ENCODE data around the gene ST8SIA4. TPM values are rescaled to one million over a fixed set of nuclear protein-coding genes. Genes with fewer than 3 reads are reported as not detected.
"Not testable (repeated sequence)": the region's sequence is repeated elsewhere in the genome, so short reads cannot be mapped to it uniquely, and the experiment has no call there.

The ST8SIA4 gene
- polyA plus RNA-seq, 3 donors: 12.4 to 36.4 (median 30.7) TPM

GRCh38 chr5:100788417-100788816 lies 114.7 kb downstream of the ST8SIA4 start:
- no peaks in the 10 kb centered on the region for H3K79me2 ChIP-seq (ENCODE audit: insufficient read depth, low read length)
- no peaks in the 10 kb centered on the region for H3K36me3 ChIP-seq (replicated peaks in 1 of 2; ENCODE audit: control insufficient read depth in 1 of 2, insufficient read depth in 2 of 2, low read length in 2 of 2)
- WGBS (ENCODE audit: insufficient coverage): no CpG with 5 or more reads among the region's 2 CpGs
- peaks cover 0 to 5% (median 0%) of the 10 kb centered on the region in 3 donors for H3K27me3 Mint-ChIP-seq (ENCODE audit: low read depth in 3 of 3)
- no peak for DNase-seq
- no peak overlapping the region for H3K27ac ChIP-seq (ENCODE audit: low read depth in 1 of 2, low read length in 2 of 2)
- H3K27me3 ChIP-seq (ENCODE audit: control insufficient read depth in 2 of 2, insufficient read depth in 2 of 2, low read length in 2 of 2): no peaks in the 10 kb centered on the region
- H3K36me3 Mint-ChIP-seq: peaks cover 0 to 3% of the 10 kb centered on the region in 2 donors
- intact Hi-C loops (cut with micrococcal nuclease): no loop called here
- H3K9me3 ChIP-seq (replicated peaks in 1 of 2; ENCODE audit: control insufficient read depth in 1 of 2, insufficient read depth in 1 of 2, low read length in 2 of 2): peaks cover under 1 to 8% of the 10 kb centered on the region in 2 donors
- no peak overlapping the region for H3K9ac ChIP-seq (ENCODE audit: insufficient read depth, low read length, poor library complexity, severe bottlenecking)
- no peak overlapping the region for H3K4me3 ChIP-seq (replicated peaks in 1 of 3; ENCODE audit: low read depth in 2 of 3, low read length in 3 of 3)
- no peaks in the 10 kb centered on the region for H4K20me1 ChIP-seq (ENCODE audit: insufficient read depth, low read length)
- TF ChIP-seq, protein P1, sequence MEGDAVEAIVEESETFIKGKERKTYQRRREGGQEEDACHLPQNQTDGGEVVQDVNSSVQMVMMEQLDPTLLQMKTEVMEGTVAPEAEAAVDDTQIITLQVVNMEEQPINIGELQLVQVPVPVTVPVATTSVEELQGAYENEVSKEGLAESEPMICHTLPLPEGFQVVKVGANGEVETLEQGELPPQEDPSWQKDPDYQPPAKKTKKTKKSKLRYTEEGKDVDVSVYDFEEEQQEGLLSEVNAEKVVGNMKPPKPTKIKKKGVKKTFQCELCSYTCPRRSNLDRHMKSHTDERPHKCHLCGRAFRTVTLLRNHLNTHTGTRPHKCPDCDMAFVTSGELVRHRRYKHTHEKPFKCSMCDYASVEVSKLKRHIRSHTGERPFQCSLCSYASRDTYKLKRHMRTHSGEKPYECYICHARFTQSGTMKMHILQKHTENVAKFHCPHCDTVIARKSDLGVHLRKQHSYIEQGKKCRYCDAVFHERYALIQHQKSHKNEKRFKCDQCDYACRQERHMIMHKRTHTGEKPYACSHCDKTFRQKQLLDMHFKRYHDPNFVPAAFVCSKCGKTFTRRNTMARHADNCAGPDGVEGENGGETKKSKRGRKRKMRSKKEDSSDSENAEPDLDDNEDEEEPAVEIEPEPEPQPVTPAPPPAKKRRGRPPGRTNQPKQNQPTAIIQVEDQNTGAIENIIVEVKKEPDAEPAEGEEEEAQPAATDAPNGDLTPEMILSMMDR (IDR thresholded peaks at IDR 0.05): no peak
- no peak overlapping the region for H3K4me3 Mint-ChIP-seq
- H3K4me2 ChIP-seq (replicated peaks; ENCODE audit: extremely low read depth, low read length, poor library complexity, severe bottlenecking): no peak overlapping the region
- peaks cover 6 to 17% (median 11%) of the 10 kb centered on the region in 7 donors for H3K9me3 Mint-ChIP-seq
- H3K27ac Mint-ChIP-seq: no peak overlapping the region
- peaks cover 15% of the 10 kb centered on the region for H3K4me1 Mint-ChIP-seq
- H3K4me1 ChIP-seq (ENCODE audit: control insufficient read depth in 1 of 2, insufficient read depth in 2 of 2, low read length in 2 of 2): peaks cover 10 to 12% of the 10 kb centered on the region in 2 donors
- H2AFZ ChIP-seq (ENCODE audit: insufficient read depth, low read depth, low read length, poor library complexity, severe bottlenecking): peak overlapping the region; percentile 5

DNA sequence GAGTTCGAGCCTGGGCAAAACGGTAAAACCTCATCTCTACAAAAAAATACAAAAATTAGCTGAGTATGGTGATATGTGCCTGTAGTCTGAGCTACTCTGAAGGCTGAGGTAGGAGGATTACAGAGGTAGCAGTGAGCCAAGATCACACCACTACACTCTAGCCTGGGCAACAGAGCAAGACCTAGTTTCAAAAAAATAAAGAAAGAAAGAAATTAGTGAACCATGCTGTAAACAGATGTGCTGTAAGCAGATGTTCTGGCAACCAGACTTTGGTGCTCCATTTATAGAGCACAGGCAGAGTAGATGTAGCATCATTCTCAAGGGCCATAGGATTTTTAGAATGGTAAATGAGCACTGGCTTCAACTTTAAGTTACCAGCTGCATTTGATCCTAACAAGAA lies 115.4 kb downstream of the ST8SIA4 start:
- Mint-ChIP-seq H3K4me1 (peaks cover 12% of the 10 kb centered on the region), H3K36me3 (peaks cover 0 to 3% of the 10 kb centered on the region in 2 donors), H3K27ac (no peak overlapping the region), H3K27me3 (ENCODE audit: low read depth in 3 of 3) (peaks cover 0 to 5% (median 0%) of the 10 kb centered on the region in 3 donors), H3K4me3 (no peak overlapping the region), H3K9me3 (peaks cover 6 to 15% (median 9%) of the 10 kb centered on the region in 7 donors)
- Histone ChIP-seq H3K27ac (ENCODE audit: low read depth in 1 of 2, low read length in 2 of 2) (no peak overlapping the region), H3K79me2 (ENCODE audit: insufficient read depth, low read length) (no peaks in the 10 kb centered on the region), H3K4me2 (replicated peaks; ENCODE audit: extremely low read depth, low read length, poor library complexity, severe bottlenecking) (no peak overlapping the region), H3K27me3 (ENCODE audit: control insufficient read depth in 2 of 2, insufficient read depth in 2 of 2, low read length in 2 of 2) (no peaks in the 10 kb centered on the region), H4K20me1 (ENCODE audit: insufficient read depth, low read length) (no peaks in the 10 kb centered on the region), H3K4me3 (replicated peaks in 1 of 3; ENCODE audit: low read depth in 2 of 3, low read length in 3 of 3) (no peak overlapping the region), H3K9me3 (replicated peaks in 1 of 2; ENCODE audit: control insufficient read depth in 1 of 2, insufficient read depth in 1 of 2, low read length in 2 of 2) (peaks cover 0 to 7% of the 10 kb centered on the region in 2 donors), H3K9ac (ENCODE audit: insufficient read depth, low read length, poor library complexity, severe bottlenecking) (no peak overlapping the region), H3K4me1 (ENCODE audit: control insufficient read depth in 1 of 2, insufficient read depth in 2 of 2, low read length in 2 of 2) (peaks cover 10 to 12% of the 10 kb centered on the region in 2 donors), H3K36me3 (replicated peaks in 1 of 2; ENCODE audit: control insufficient read depth in 1 of 2, insufficient read depth in 2 of 2, low read length in 2 of 2) (no peaks in the 10 kb centered on the region), H2AFZ (ENCODE audit: insufficient read depth, low read depth, low read length, poor library complexity, severe bottlenecking) (peak overlapping the region; percentile 5)
- TF ChIP-seq, protein P1 (IDR thresholded peaks at IDR 0.05): no peak
- DNase-seq: no peak
- intact Hi-C loops (cut with micrococcal nuclease): no loop called here
- WGBS (ENCODE audit: insufficient coverage): no CpG with 5 or more reads among the region's 2 CpGs

DNA sequence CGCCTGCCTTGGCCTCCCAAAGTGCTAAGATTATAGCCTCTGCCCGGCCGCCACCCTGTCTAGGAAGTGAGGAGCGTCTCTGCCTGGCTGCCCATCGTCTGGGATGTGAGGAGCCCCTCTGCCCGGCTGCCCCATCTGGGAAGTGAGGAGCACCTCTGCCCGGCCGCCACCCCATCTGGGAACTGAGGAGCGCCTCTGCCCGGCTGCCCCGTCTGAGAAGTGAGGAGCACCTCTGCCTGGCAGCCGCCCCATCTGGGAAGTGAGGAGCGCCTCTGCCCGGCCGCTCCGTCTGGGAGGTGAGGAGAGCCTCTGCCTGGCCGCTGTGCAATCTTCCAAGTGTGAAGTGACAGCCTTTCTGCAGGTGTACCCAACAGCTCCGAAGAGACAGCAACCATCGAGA lies 117.5 kb downstream of the ST8SIA4 start:
- H2AFZ ChIP-seq (ENCODE audit: insufficient read depth, low read depth, low read length, poor library complexity, severe bottlenecking); H3K27me3 Mint-ChIP-seq (ENCODE audit: low read depth in 3 of 3); H3K9ac ChIP-seq (ENCODE audit: insufficient read depth, low read length, poor library complexity, severe bottlenecking); H3K79me2 ChIP-seq (ENCODE audit: insufficient read depth, low read length); H3K4me2 ChIP-seq (replicated peaks; ENCODE audit: extremely low read depth, low read length, poor library complexity, severe bottlenecking); H4K20me1 ChIP-seq (ENCODE audit: insufficient read depth, low read length); H3K4me3 Mint-ChIP-seq; intact Hi-C loops (cut with micrococcal nuclease); H3K27ac ChIP-seq (ENCODE audit: low read depth in 1 of 2, low read length in 2 of 2); DNase-seq; H3K36me3 Mint-ChIP-seq; H3K36me3 ChIP-seq (replicated peaks in 1 of 2; ENCODE audit: control insufficient read depth in 1 of 2, insufficient read depth in 2 of 2, low read length in 2 of 2); H3K9me3 ChIP-seq (replicated peaks in 1 of 2; ENCODE audit: control insufficient read depth in 1 of 2, insufficient read depth in 1 of 2, low read length in 2 of 2); H3K27me3 ChIP-seq (ENCODE audit: control insufficient read depth in 2 of 2, insufficient read depth in 2 of 2, low read length in 2 of 2); H3K4me3 ChIP-seq (replicated peaks in 1 of 3; ENCODE audit: low read depth in 2 of 3, low read length in 3 of 3); H3K27ac Mint-ChIP-seq: not testable (repeated sequence)
- peaks cover 12 to 20% of the 10 kb centered on the region in 2 donors for H3K4me1 ChIP-seq (ENCODE audit: control insufficient read depth in 1 of 2, insufficient read depth in 2 of 2, low read length in 2 of 2)
- Mint-ChIP-seq H3K9me3 (peaks cover 6 to 15% (median 9%) of the 10 kb centered on the region in 7 donors), H3K4me1 (peaks cover 21% of the 10 kb centered on the region)
- WGBS (ENCODE audit: insufficient coverage): 90% methylated on average over 2 of the region's 19 CpGs
